ENCODE measurements around the gene HSPA5.
"Not testable (repeated sequence)": the region's sequence is repeated elsewhere in the genome, so short reads cannot be mapped to it uniquely, and the experiment has no call there.

Gene HSPA5

GRCh38 chr9:125241000-125241862 lies at the start of gene HSPA5:
Gene HSPA5 (minus strand): TSS chr9:125241343. CDS start chr9:125241126, 217 bp downstream.
- DNase-seq = peak; percentile 99

GRCh38 chr9:125286935-125287433 lies 45.8 kb upstream of the HSPA5 start:
- DNase-seq = not testable (repeated sequence)

GRCh38 chr9:125284855-125285254 lies 43.7 kb upstream of the HSPA5 start:
- no peak for DNase-seq

- no peak for DNase-seq
Measured at GRCh38 chr9:125280945-125281344, 39.8 kb upstream of the HSPA5 start.

GRCh38 chr9:125277411-125277810 lies 36.3 kb upstream of the HSPA5 start:
- DNase-seq = no peak

- DNase-seq = no peak
Measured at GRCh38 chr9:125276771-125277170, 35.6 kb upstream of the HSPA5 start.

- DNase-seq = no peak
Measured at GRCh38 chr9:125272697-125273096, 31.6 kb upstream of the HSPA5 start.

GRCh38 chr9:125271081-125271480 lies 29.9 kb upstream of the HSPA5 start:
- no peak for DNase-seq

- no peak for DNase-seq
Measured at GRCh38 chr9:125269014-125269397, 27.9 kb upstream of the HSPA5 start.

GRCh38 chr9:125268394-125269013 lies 27.4 kb upstream of the HSPA5 start:
- DNase-seq = no peak

- DNase-seq = not testable (repeated sequence)
Measured at GRCh38 chr9:125264068-125264467, 22.9 kb upstream of the HSPA5 start.

- DNase-seq = no peak
Measured at GRCh38 chr9:125262294-125262991, 21.3 kb upstream of the HSPA5 start.

- DNase-seq = peak; percentile 83
Measured at GRCh38 chr9:125261501-125262293, 20.6 kb upstream of the HSPA5 start, which contains the start of gene GAPVD1. Gene GAPVD1 (plus strand): TSS chr9:125261826. CDS start chr9:125298922, 37,096 bp downstream.

- DNase-seq = no peak
Measured at GRCh38 chr9:125260561-125260960, 19.4 kb upstream of the HSPA5 start.

- no peak for DNase-seq
Measured at GRCh38 chr9:125258832-125259534, 17.8 kb upstream of the HSPA5 start.

- no peak for DNase-seq
Measured at GRCh38 chr9:125258160-125258785, 17.1 kb upstream of the HSPA5 start.

- DNase-seq = no peak
Measured at GRCh38 chr9:125255781-125256391, 14.7 kb upstream of the HSPA5 start.

- DNase-seq = no peak
Measured at GRCh38 chr9:125254231-125254630, 13.1 kb upstream of the HSPA5 start.

GRCh38 chr9:125246261-125246667 lies 5.1 kb upstream of the HSPA5 start:
- DNase-seq = no peak

- DNase-seq = no peak
Measured at GRCh38 chr9:125243792-125244260, 2.7 kb upstream of the HSPA5 start.

All from activated gamma-delta T cell treated with Interleukin-2 at 50 U/mL for 16 hours (primary cell).